Neural cell (in vitro differentiated cells): ENCODE measurements around the gene TRIM44. TPM values are rescaled to one million over a fixed set of nuclear protein-coding genes. Genes with fewer than 3 reads are reported as not detected.

Source experiments
- H2AFZ ChIP-seq: fragments of 200-600, 300-800 bp; sonication (generic), shearing (Covaris generic); 2 replicates; pipeline ENCODE4 v1.6.0; 2014; ENCODE audit warnings: low read depth, mild to moderate bottlenecking, antibody characterized with exemption, low read length, moderate library complexity
- H3F3A ChIP-seq: fragments of 200-600 bp; shearing (Covaris generic); 2 replicates; pipeline ENCODE4 v1.6.1; 2016; ENCODE audit warnings: mild to moderate bottlenecking, moderate library complexity, mixed read lengths, antibody characterized with exemption, low read length; ENCODE audit not compliant: insufficient read depth, poor library complexity, severe bottlenecking
- H3K27ac ChIP-seq: fragments of 200-600, 300-800 bp; sonication (generic), shearing (Covaris generic); 2 replicates; pipeline ENCODE4 v1.5.1; 2014; ENCODE audit warnings: mild to moderate bottlenecking, low read length, moderate library complexity
- H3K27me3 ChIP-seq: fragments of 300-800, 200-600 bp; sonication (generic), shearing (Covaris generic); 2 replicates; pipeline ENCODE4 v1.6.0; 2014; ENCODE audit warnings: mild to moderate bottlenecking, low read depth, low read length, moderate library complexity; ENCODE audit not compliant: insufficient read depth
- H3K36me3 ChIP-seq: fragments of 300-800, 200-600 bp; sonication (generic), shearing (Covaris generic); 2 replicates; pipeline ENCODE4 v1.5.1; 2014; ENCODE audit warnings: mild to moderate bottlenecking, antibody characterized with exemption, low read length, moderate library complexity; ENCODE audit not compliant: insufficient read depth
- H3K4me2 ChIP-seq: fragments of 300-800, 200-600 bp; sonication (generic), shearing (Covaris generic); 2 replicates; pipeline ENCODE4 v1.6.0; 2014; ENCODE audit warnings: mild to moderate bottlenecking, low read length
- H3K4me3 ChIP-seq: fragments of 300-800, 200-600 bp; sonication (generic), shearing (Covaris generic); 2 replicates; pipeline ENCODE4 v1.5.1; 2014; ENCODE audit warnings: mild to moderate bottlenecking, low read length, moderate library complexity
- H3K79me2 ChIP-seq: fragments of 200-600 bp; shearing (Covaris generic); replicated peaks from 2 replicates; pipeline ENCODE4 v1.6.0; 2014; ENCODE audit warnings: mild to moderate bottlenecking, low read length, moderate library complexity; ENCODE audit not compliant: insufficient read depth
- H3K9ac ChIP-seq: fragments of 300-800, 200-600 bp; sonication (generic), shearing (Covaris generic); 2 replicates; pipeline ENCODE4 v1.6.1; 2016; ENCODE audit warnings: mild to moderate bottlenecking, low read length, mixed read lengths
- H3K9me2 ChIP-seq: fragments of 200-600 bp; shearing (Covaris generic); 2 replicates; pipeline ENCODE4 v1.6.1; 2016; ENCODE audit warnings: mild to moderate bottlenecking, low read length, mixed read lengths; ENCODE audit not compliant: insufficient read depth
- H3K9me3 ChIP-seq: fragments of 200-600, 300-800 bp; sonication (generic), shearing (Covaris generic); 2 replicates; pipeline ENCODE4 v1.6.1; 2016; ENCODE audit warnings: mild to moderate bottlenecking, mixed run types, low read length, moderate library complexity, mixed read lengths
- H4K20me1 ChIP-seq: fragments of 200-600 bp; shearing (Covaris generic); 2 replicates; pipeline ENCODE4 v1.6.1; 2016; ENCODE audit warnings: mild to moderate bottlenecking, mixed run types; ENCODE audit not compliant: insufficient read depth
- CTCF ChIP-seq: fragments of 450-650 bp; IDR thresholded peaks from 2 replicates; pipeline ENCODE4 v1.5.1; 2014; ENCODE audit warnings: antibody characterized with exemption, mild to moderate bottlenecking, moderate library complexity; ENCODE audit not compliant: poor library complexity, severe bottlenecking
- EP300 ChIP-seq: fragments of 450-650 bp; conservative IDR thresholded peaks from 2 replicates; pipeline ENCODE4 v1.6.1; 2014; ENCODE audit warnings: antibody characterized with exemption, mild to moderate bottlenecking, moderate library complexity; ENCODE audit not compliant: poor library complexity, severe bottlenecking
- EZH2 ChIP-seq: fragments of 200-600, 300-800 bp; shearing (Covaris generic), sonication (generic); IDR thresholded peaks from 2 replicates; pipeline ENCODE4 v1.6.1; 2014; ENCODE audit warnings: antibody characterized with exemption, low read length, borderline replicate concordance, mild to moderate bottlenecking; ENCODE audit not compliant: insufficient read depth, poor library complexity, severe bottlenecking
- MXI1 ChIP-seq: fragments of 450-650 bp; conservative IDR thresholded peaks from 2 replicates; pipeline ENCODE4 v1.6.1; 2014; ENCODE audit warnings: antibody characterized with exemption, mild to moderate bottlenecking; ENCODE audit not compliant: poor library complexity, severe bottlenecking
- POLR2AphosphoS5 ChIP-seq: IDR thresholded peaks from 2 replicates; pipeline ENCODE4 v1.6.1; 2012
- RAD21 ChIP-seq: fragments of 450-650 bp; conservative IDR thresholded peaks from 2 replicates; pipeline ENCODE4 v1.6.1; 2014; ENCODE audit warnings: antibody characterized with exemption, mild to moderate bottlenecking, moderate library complexity
- REST ChIP-seq: IDR thresholded peaks from 2 replicates; pipeline ENCODE4 v1.6.1; 2012; ENCODE audit warnings: borderline replicate concordance
- SMC3 ChIP-seq: fragments of 450-650 bp; conservative IDR thresholded peaks from 2 replicates; pipeline ENCODE4 v1.6.1; 2014; ENCODE audit warnings: antibody characterized with exemption, mild to moderate bottlenecking, moderate library complexity; ENCODE audit not compliant: poor library complexity
- TAF1 ChIP-seq: IDR thresholded peaks from 2 replicates; pipeline ENCODE4 v1.6.1; 2012; ENCODE audit warnings: low read depth
- polyA plus RNA-seq: library from polyadenylated mRNA; depleted of rRNA; stranded (reverse); fragments of >200 nt; gene quantifications from 2 replicates; pipeline ENCODE4 v1.2.3, GENCODE V29; 2014

The TRIM44 gene
- polyA plus RNA-seq, 1 donor from 2014 or later: 14.9 TPM

DNA sequence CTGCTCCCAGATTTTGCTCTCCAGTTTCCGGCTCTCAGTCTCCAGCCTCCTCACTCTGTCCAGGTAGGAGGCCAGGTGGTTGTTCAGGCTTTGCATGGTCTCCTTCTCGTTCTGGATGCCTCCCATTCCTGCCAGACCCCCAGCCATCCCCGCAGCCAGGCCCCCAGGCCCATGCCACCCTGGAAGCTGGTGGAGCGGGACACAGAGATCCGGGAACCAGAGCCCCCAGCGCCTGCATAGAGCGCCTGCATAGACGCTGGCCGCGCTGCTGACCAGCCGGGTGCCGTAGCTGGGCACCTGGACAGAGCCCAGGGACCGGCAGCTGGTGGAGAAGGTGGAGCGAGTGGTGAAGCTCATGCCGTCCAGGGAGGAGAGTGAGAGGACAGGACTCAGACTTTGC is 198.6 kb downstream of the TRIM44 start:
- no peak overlapping the region for H3K4me2 ChIP-seq
- no peaks in the 10 kb centered on the region for H4K20me1 ChIP-seq
- TF ChIP-seq CTCF: no peak
- no peak for TF ChIP-seq SMC3
- TF ChIP-seq EP300: no peak
- no peak for TF ChIP-seq REST
- TF ChIP-seq MXI1: no peak
- H2AFZ ChIP-seq: no peak overlapping the region
- H3K9me3 ChIP-seq: no peaks in the 10 kb centered on the region
- no peak overlapping the region for H3K9ac ChIP-seq
- no peaks in the 10 kb centered on the region for H3K9me2 ChIP-seq
- H3K79me2 ChIP-seq: no peaks in the 10 kb centered on the region
- no peaks in the 10 kb centered on the region for H3F3A ChIP-seq
- no peaks in the 10 kb centered on the region for H3K27me3 ChIP-seq
- H3K36me3 ChIP-seq: no peaks in the 10 kb centered on the region
- H3K27ac ChIP-seq: no peak overlapping the region
- no peak overlapping the region for H3K4me3 ChIP-seq

DNA sequence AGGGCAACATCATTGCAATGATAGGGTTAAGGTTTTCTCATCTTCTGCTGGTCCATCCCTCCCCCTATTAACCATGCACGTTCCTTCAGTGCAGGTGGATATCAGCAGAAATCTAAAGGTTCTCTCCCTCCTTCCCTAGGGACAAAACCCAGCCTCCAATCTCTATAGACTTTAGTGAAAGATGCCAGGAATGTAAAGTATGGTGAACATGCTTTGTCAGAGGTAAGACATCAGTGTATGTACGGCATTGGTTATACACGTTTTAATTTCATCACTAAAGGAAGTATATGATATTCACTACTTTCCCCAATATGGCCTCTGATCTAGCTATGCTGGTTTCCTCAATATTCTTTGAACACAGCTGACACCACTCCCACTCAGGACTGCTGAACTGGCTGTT is 200.1 kb downstream of the TRIM44 start:
- Histone ChIP-seq H2AFZ (no peak overlapping the region), H3K9me3 (no peaks in the 10 kb centered on the region), H4K20me1 (no peaks in the 10 kb centered on the region), H3K79me2 (no peaks in the 10 kb centered on the region), H3K27me3 (no peaks in the 10 kb centered on the region), H3K4me3 (no peak overlapping the region), H3K4me2 (no peak overlapping the region), H3F3A (no peaks in the 10 kb centered on the region), H3K9me2 (no peaks in the 10 kb centered on the region), H3K9ac (no peak overlapping the region), H3K27ac (no peak overlapping the region), H3K36me3 (no peaks in the 10 kb centered on the region)
- TF ChIP-seq REST (no peak), RAD21 (no peak), SMC3 (no peak), EZH2 (no peak), EP300 (no peak), POLR2AphosphoS5 (no peak), TAF1 (no peak), CTCF (no peak), MXI1 (no peak)
